ENCODE results near the gene UQCRH. TPM values are rescaled to one million over a fixed set of nuclear protein-coding genes. Genes with fewer than 3 reads are reported as not detected.

The UQCRH gene
- total RNA-seq, 1 experiment from 2014 or later: 508 TPM

DNA sequence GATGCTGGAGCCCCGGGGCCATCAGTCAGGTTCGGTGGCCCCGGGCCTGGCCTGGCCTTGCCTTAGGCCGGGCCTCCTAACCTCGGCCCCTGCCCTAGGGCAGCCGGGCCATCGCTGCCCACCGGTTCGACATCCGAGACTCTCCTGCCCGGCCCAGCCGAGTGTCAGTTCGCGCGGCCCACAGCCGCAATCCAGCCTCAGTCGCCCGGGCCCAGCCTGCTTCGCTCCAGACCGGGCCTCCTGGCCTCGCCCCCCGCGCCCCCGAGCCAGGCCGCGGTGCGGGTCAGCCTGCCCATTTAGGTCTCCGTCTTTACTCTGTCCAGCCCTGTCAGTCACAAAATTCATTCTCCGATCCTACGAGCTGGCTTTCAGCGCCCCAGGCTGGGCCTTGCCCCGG lies 859 bp upstream of the UQCRH start:
- Mint-ChIP-seq H3K4me3 (peak overlapping the region; percentile 100), H3K9me3 (peaks cover 0 to 3% of the 10 kb centered on the region in 2 experiments; a peak in 1 of 5 replicates), H3K36me3 (ENCODE audit: insufficient read depth in 1 of 3, low read depth in 3 of 3) (peaks cover 24 to 30% (median 29%) of the 10 kb centered on the region in 3 experiments), H3K27me3 (ENCODE audit: low read depth) (no peaks in the 10 kb centered on the region; the same call in 1 of the 2 replicates), H3K27ac (peak overlapping the region; percentile 49 to 97 (median 95); a peak in 6 of 7 replicates), H3K4me1 (peaks cover 40 to 56% of the 10 kb centered on the region in 2 experiments)
- Histone ChIP-seq H3K9me3 (ENCODE audit: control insufficient read depth, low read depth, low read length) (no peaks in the 10 kb centered on the region), H3T11ph (ENCODE audit: low read length) (no peak overlapping the region), H4K8ac (replicated peaks; ENCODE audit: insufficient read length, low read depth, low read length) (no peak overlapping the region), H2AFZ (ENCODE audit: low read length) (no peak overlapping the region), H2AK5ac (ENCODE audit: insufficient read length, low read length) (no peak overlapping the region), H3K23me2 (ENCODE audit: insufficient read length, low read depth, low read length, poor library complexity, severe bottlenecking) (peaks cover 13% of the 10 kb centered on the region), H3K9ac (ENCODE audit: extremely low read depth, insufficient read length, low read length) (peak overlapping the region; percentile 39), H2BK120ac (ENCODE audit: low read depth, low read length, poor library complexity, severe bottlenecking) (no peak overlapping the region), H3K56ac (ENCODE audit: insufficient read length, low read depth, low read length) (no peak overlapping the region), H3K79me1 (ENCODE audit: insufficient read depth, low read depth, low read length, poor library complexity, severe bottlenecking) (peaks cover 4% of the 10 kb centered on the region), H3K27me3 (ENCODE audit: insufficient read depth, low read length) (no peaks in the 10 kb centered on the region), H4K5ac (ENCODE audit: insufficient read length, low read depth, low read length) (no peak overlapping the region), H3K4ac (ENCODE audit: low read depth, low read length) (no peak overlapping the region), H2BK15ac (ENCODE audit: low read depth, low read length) (no peak overlapping the region), H3K4me1 (ENCODE audit: insufficient read depth, low read length) (no peaks in the 10 kb centered on the region; the same call in 1 of the 2 replicates), H2BK20ac (ENCODE audit: low read depth, low read length, poor library complexity, severe bottlenecking) (no peak overlapping the region), H3K14ac (ENCODE audit: insufficient read depth, low read length) (peak overlapping the region; percentile 61), H4K91ac (ENCODE audit: insufficient read length, low read depth, low read length) (no peak overlapping the region), H3K4me2 (ENCODE audit: insufficient read depth, insufficient read length, low read length) (peak overlapping the region; percentile 61), H4K20me1 (ENCODE audit: control insufficient read depth, insufficient read depth, insufficient read length) (no peaks in the 10 kb centered on the region), H2BK5ac (ENCODE audit: insufficient read length, low read length) (no peak overlapping the region), H3K27ac (ENCODE audit: insufficient read length, low read depth, low read length) (no peak overlapping the region), H2BK12ac (ENCODE audit: insufficient read length, low read depth, low read length) (no peak overlapping the region), H3K18ac (ENCODE audit: insufficient read length, low read depth, low read length) (no peak overlapping the region), H3K23ac (ENCODE audit: insufficient read length, low read depth, low read length) (no peak overlapping the region), H3K79me2 (ENCODE audit: insufficient read depth, low read length) (peaks cover 44% of the 10 kb centered on the region; the same call in 1 of the 2 replicates)
- no peak for TF ChIP-seq CTCF (conservative IDR thresholded peaks at IDR 0.05)
- DNase-seq: no peak
- WGBS (ENCODE audit: extremely low coverage, insufficient read length, low lambda C conversion rate): no CpG with 5 or more reads among the region's 32 CpGs
